Neural progenitor cell (in vitro differentiated cells): ENCODE data around the gene SPOP. TPM values are rescaled to one million over a fixed set of nuclear protein-coding genes. Genes with fewer than 3 reads are reported as not detected.

ENCODE experiments used
- DNase-seq: peaks from one replicate; pipeline ENCODE4 v3.0.0-alpha.2; 2016; ENCODE audit warnings: low spot score
- H2AFZ ChIP-seq: fragments of 200-600 bp; sonication (generic); replicated peaks from 2 replicates; pipeline ENCODE4 v1.6.1; 2016; ENCODE audit warnings: antibody characterized with exemption
- H3F3A ChIP-seq: fragments of 200-600 bp; sonication (generic); 2 replicates; pipeline ENCODE4 v1.6.1; 2016; ENCODE audit warnings: antibody characterized with exemption, low read depth
- H3K27ac ChIP-seq: fragments of 200-600 bp; sonication (generic); 2 replicates; pipeline ENCODE4 v1.5.1; 2016; ENCODE audit warnings: mild to moderate bottlenecking
- H3K27me3 ChIP-seq: fragments of 200-600 bp; sonication (generic); 2 replicates; pipeline ENCODE4 v1.6.1; 2016; ENCODE audit warnings: mild to moderate bottlenecking, moderate library complexity
- H3K36me3 ChIP-seq: fragments of 200-600 bp; sonication (generic); 2 replicates; pipeline ENCODE4 v1.5.1; 2016
- H3K4me1 ChIP-seq: fragments of 200-600 bp; sonication (generic); 2 replicates; pipeline ENCODE4 v1.6.1; 2016; ENCODE audit warnings: mixed run types
- H3K4me2 ChIP-seq: fragments of 200-600 bp; sonication (generic); 2 replicates; pipeline ENCODE4 v1.6.1; 2016
- H3K4me3 ChIP-seq: fragments of 200-600 bp; sonication (generic); 2 replicates; pipeline ENCODE4 v1.5.1; 2016
- H3K79me2 ChIP-seq: fragments of 200-600 bp; sonication (generic); 2 replicates; pipeline ENCODE4 v1.6.1; 2016; ENCODE audit warnings: low read depth
- H3K9ac ChIP-seq: fragments of 200-600 bp; sonication (generic); 2 replicates; pipeline ENCODE4 v1.6.1; 2016
- H3K9me3 ChIP-seq: fragments of 200-600 bp; sonication (generic); 2 replicates; pipeline ENCODE4 v1.5.1; 2016; ENCODE audit warnings: low read depth
- H4K20me1 ChIP-seq: fragments of 200-600 bp; sonication (generic); 2 replicates; pipeline ENCODE4 v1.6.1; 2016; ENCODE audit warnings: low read depth
- H3K27ac Mint-ChIP-seq: 3 replicates; pipeline ENCODE4 v1.8.0; 2021; ENCODE audit warnings: mixed read lengths
- H3K27me3 Mint-ChIP-seq: 2 replicates; pipeline ENCODE4 v1.8.0; 2022; ENCODE audit warnings: low read depth, mild to moderate bottlenecking, inconsistent platforms, moderate library complexity, mixed read lengths; ENCODE audit not compliant: insufficient read depth
- H3K36me3 Mint-ChIP-seq: 3 replicates; pipeline ENCODE4 v1.8.0; 2021; ENCODE audit warnings: mixed read lengths
- H3K4me1 Mint-ChIP-seq: 3 replicates; pipeline ENCODE4 v1.8.0; 2021; ENCODE audit warnings: mixed read lengths
- H3K4me3 Mint-ChIP-seq: 3 replicates; pipeline ENCODE4 v1.8.0; 2021; ENCODE audit warnings: mild to moderate bottlenecking, moderate library complexity, mixed read lengths
- H3K9me3 Mint-ChIP-seq: 3 replicates; pipeline ENCODE4 v1.8.0; 2020; ENCODE audit warnings: mixed read lengths
- EZH2 ChIP-seq: fragments of 200-600 bp; sonication (generic); IDR thresholded peaks from 2 replicates; pipeline ENCODE4 v1.6.1; 2017; ENCODE audit warnings: antibody characterized with exemption, mild to moderate bottlenecking, moderate library complexity
- EZH2phosphoT487 ChIP-seq: fragments of 200-600 bp; sonication (generic); IDR thresholded peaks from 2 replicates; pipeline ENCODE4 v1.6.1; 2017; ENCODE audit warnings: antibody characterized with exemption
- total RNA-seq: library from RNA; depleted of rRNA; stranded (reverse); fragments of >200 nt; gene quantifications from 2 replicates; pipeline ENCODE4 v1.2.3, GENCODE V29; 2015; ENCODE audit warnings: low replicate concordance

SPOP gene
- total RNA-seq, 1 donor from 2014 or later = 40.3 TPM

- Histone ChIP-seq H3K27ac (no peak overlapping the region), H3K4me2 (no peak overlapping the region), H3K36me3 (no peaks in the 10 kb centered on the region), H3K9me3 (no peaks in the 10 kb centered on the region), H2AFZ (no peak overlapping the region), H3K4me3 (no peak overlapping the region), H4K20me1 (no peaks in the 10 kb centered on the region), H3K27me3 (no peaks in the 10 kb centered on the region), H3K79me2 (no peaks in the 10 kb centered on the region), H3K4me1 (peaks cover 38% of the 10 kb centered on the region), H3K9ac (no peak overlapping the region), H3F3A (peaks cover 13% of the 10 kb centered on the region)
- Mint-ChIP-seq H3K27me3 (peaks cover 22% of the 10 kb centered on the region), H3K9me3 (no peaks in the 10 kb centered on the region), H3K36me3 (no peaks in the 10 kb centered on the region), H3K4me1 (peaks cover 8% of the 10 kb centered on the region), H3K27ac (no peak overlapping the region), H3K4me3 (no peak overlapping the region)
- TF ChIP-seq EZH2 = no peak
- TF ChIP-seq EZH2phosphoT487 = no peak
- DNase-seq = no peak
Observed at GRCh38 chr17:49549311-49549605, 128.6 kb downstream of the SPOP start.

Other genes starting within 250 kb of the SPOP start
- 6.6 and 18.4 TPM in 2 replicates for gene NGFR, start 182.8 kb downstream of the SPOP start, total RNA-seq
- 3.6 and 10.7 TPM in 2 replicates for gene NXPH3, start 102.2 kb downstream of the SPOP start, total RNA-seq
- 52.7 and 62.1 TPM in 2 replicates for gene SLC35B1, start 29.9 kb upstream of the SPOP start, total RNA-seq
- gene FAM117A, start 86.0 kb upstream of the SPOP start, total RNA-seq = 14.6 and 29.5 TPM in 2 replicates
- gene KAT7, start 110.6 kb upstream of the SPOP start, total RNA-seq = 125 and 139 TPM in 2 replicates
- gene TAC4, start 170.0 kb upstream of the SPOP start, total RNA-seq = not detected in 2 replicates